NB4 (cell line): Measurements from ENCODE around the gene RHBDL3.

Source experiments
- MYC ChIP-seq: IDR thresholded peaks from 2 replicates; pipeline ENCODE4 v1.6.1; 2011; ENCODE audit warnings: low read depth, low read length
- POLR2A ChIP-seq: IDR thresholded peaks from 2 replicates; pipeline ENCODE4 v1.6.1; 2011; ENCODE audit warnings: mild to moderate bottlenecking; ENCODE audit not compliant: insufficient read length; ENCODE audit errors: extremely low read depth
- TF ChIP-seq, protein P1 (sequence below): IDR thresholded peaks from one replicate; pipeline ENCODE4 v1.5.1; 2012; ENCODE audit warnings: low read depth, low read length
- TF ChIP-seq, protein P2 (sequence below): IDR thresholded peaks from 2 replicates; pipeline ENCODE4 v1.6.1; 2011; ENCODE audit warnings: low read depth, low read length

DNA sequence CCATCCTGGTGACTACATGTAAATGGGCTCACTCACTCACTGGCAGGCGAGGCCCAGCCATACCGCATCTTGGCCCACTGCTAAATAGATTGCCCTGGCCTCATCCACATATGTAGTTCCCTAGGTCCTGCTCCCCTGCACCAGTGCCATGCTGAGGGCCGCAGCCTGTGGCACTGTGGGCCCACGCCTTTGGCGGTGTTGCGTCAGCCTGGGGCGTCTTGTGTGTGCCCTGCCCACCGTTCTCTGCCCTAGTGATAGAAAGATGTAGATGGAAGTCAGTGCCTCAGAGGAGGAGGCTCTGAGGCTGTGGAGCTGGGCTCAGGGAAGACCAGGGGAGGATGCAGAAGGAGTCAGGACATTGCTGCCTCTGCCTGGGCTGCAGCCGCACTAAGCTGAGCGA is 57.4 kb downstream of the RHBDL3 start:
- TF ChIP-seq, protein P1, sequence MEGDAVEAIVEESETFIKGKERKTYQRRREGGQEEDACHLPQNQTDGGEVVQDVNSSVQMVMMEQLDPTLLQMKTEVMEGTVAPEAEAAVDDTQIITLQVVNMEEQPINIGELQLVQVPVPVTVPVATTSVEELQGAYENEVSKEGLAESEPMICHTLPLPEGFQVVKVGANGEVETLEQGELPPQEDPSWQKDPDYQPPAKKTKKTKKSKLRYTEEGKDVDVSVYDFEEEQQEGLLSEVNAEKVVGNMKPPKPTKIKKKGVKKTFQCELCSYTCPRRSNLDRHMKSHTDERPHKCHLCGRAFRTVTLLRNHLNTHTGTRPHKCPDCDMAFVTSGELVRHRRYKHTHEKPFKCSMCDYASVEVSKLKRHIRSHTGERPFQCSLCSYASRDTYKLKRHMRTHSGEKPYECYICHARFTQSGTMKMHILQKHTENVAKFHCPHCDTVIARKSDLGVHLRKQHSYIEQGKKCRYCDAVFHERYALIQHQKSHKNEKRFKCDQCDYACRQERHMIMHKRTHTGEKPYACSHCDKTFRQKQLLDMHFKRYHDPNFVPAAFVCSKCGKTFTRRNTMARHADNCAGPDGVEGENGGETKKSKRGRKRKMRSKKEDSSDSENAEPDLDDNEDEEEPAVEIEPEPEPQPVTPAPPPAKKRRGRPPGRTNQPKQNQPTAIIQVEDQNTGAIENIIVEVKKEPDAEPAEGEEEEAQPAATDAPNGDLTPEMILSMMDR, result no peak
- no peak for TF ChIP-seq POLR2A
- TF ChIP-seq, protein P2, sequence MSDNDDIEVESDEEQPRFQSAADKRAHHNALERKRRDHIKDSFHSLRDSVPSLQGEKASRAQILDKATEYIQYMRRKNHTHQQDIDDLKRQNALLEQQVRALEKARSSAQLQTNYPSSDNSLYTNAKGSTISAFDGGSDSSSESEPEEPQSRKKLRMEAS, result no peak
- TF ChIP-seq MYC, result no peak
